Stimulated activated naive CD8-positive, alpha-beta T cell treated with anti-CD3 and anti-CD28 coated beads, Interleukin-15, Interleukin-2, amounts not matched to agents 100 ng/mL and 50 ng/mL, for 24 hours (primary cell): ENCODE results near the gene EDN1.

Experiments
- H3K27ac Mint-ChIP-seq: one replicate; pipeline ENCODE4 v1.8.0; 2021; ENCODE audit warnings: mild to moderate bottlenecking, mixed read lengths
- H3K27me3 Mint-ChIP-seq: one replicate; pipeline ENCODE4 v1.8.0; 2021; ENCODE audit warnings: mixed read lengths
- H3K36me3 Mint-ChIP-seq: one replicate; pipeline ENCODE4 v1.8.0; 2021; ENCODE audit warnings: low read depth, mixed read lengths
- H3K4me1 Mint-ChIP-seq: one replicate; pipeline ENCODE4 v1.8.0; 2021; ENCODE audit warnings: low read depth, mixed read lengths
- H3K4me3 Mint-ChIP-seq: one replicate; pipeline ENCODE4 v1.8.0; 2021; ENCODE audit warnings: mild to moderate bottlenecking, mixed read lengths
- H3K9me3 Mint-ChIP-seq: one replicate; pipeline ENCODE4 v1.8.0; 2021; ENCODE audit warnings: mixed read lengths

Gene EDN1

GRCh38 chr6:12336121-12336971, 46.2 kb downstream of the EDN1 start:
- Mint-ChIP-seq H3K4me1 (peaks cover 4% of the 10 kb centered on the region), H3K4me3 (no peak overlapping the region), H3K27ac (no peak overlapping the region), H3K27me3 (no peaks in the 10 kb centered on the region), H3K36me3 (no peaks in the 10 kb centered on the region), H3K9me3 (no peaks in the 10 kb centered on the region)

DNA sequence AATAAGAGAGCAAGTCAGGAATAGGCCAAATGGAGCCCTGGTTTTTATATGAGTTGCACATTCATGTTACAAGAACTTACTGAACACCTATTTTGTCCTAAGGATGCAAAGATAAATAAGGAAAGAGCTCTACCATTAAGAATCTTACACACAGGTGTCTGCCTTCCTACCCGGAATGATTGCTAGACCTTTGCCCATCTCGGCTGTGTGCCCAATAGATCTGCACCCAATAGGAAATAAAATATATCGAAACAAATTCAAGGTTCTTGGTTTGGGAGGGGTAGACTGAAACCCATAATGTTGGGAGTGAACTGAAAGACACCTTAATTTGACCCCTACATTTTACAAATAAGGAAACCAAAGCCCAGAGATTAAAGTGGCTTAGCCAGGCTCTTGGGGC, 48.9 kb downstream of the EDN1 start:
- Mint-ChIP-seq H3K9me3 (no peaks in the 10 kb centered on the region), H3K27ac (no peak overlapping the region), H3K27me3 (peaks cover 3% of the 10 kb centered on the region), H3K36me3 (no peaks in the 10 kb centered on the region), H3K4me3 (no peak overlapping the region), H3K4me1 (no peaks in the 10 kb centered on the region)

- Mint-ChIP-seq H3K4me1 (no peaks in the 10 kb centered on the region), H3K27ac (no peak overlapping the region), H3K4me3 (no peak overlapping the region), H3K36me3 (no peaks in the 10 kb centered on the region), H3K27me3 (peaks cover 3% of the 10 kb centered on the region), H3K9me3 (no peaks in the 10 kb centered on the region)
These were observed 49.8 kb downstream of the EDN1 start for GRCh38 chr6:12339808-12340487.

GRCh38 chr6:12340488-12340818, 50.3 kb downstream of the EDN1 start:
- Mint-ChIP-seq H3K4me1 (no peaks in the 10 kb centered on the region), H3K36me3 (no peaks in the 10 kb centered on the region), H3K4me3 (no peak overlapping the region), H3K27ac (no peak overlapping the region), H3K9me3 (no peaks in the 10 kb centered on the region), H3K27me3 (peaks cover 3% of the 10 kb centered on the region)

DNA sequence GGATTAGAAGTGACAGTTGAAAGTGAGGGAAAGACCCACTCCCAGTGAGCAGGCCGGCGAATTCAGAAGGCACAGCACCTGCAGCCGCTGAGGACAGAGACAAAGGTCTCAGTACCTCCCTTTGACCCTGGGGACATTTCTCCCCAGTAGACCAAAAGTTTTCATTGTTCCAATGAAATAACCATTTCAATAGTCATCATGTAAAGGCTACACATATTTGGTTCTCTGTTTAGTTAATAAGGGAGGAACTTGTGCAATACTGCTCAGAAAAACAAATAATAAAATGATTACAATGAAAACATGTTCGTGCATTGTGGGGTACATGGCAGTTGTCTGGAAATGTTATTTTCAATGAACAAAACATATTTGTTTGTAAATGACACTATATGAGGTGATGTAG, 52.5 kb downstream of the EDN1 start:
- Mint-ChIP-seq H3K36me3 (no peaks in the 10 kb centered on the region), H3K9me3 (no peaks in the 10 kb centered on the region), H3K27ac (no peak overlapping the region), H3K4me3 (no peak overlapping the region), H3K4me1 (no peaks in the 10 kb centered on the region), H3K27me3 (peaks cover 3% of the 10 kb centered on the region)

DNA sequence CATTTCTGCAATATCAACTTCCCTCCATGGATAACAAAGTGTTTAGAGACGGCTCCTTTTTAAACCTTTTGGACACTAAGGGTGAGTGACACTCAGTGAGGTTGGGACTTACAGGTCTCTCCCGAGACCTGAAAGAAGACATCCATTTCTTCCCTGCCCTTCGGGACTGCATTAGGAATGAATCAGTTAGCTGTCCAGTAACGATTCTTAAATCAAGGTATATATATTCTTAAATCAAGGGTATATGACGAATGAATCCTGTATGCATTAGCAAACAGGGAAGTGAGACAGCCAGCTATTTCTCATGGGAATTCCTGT, 52.9 kb downstream of the EDN1 start:
- H3K27ac Mint-ChIP-seq: no peak overlapping the region

DNA sequence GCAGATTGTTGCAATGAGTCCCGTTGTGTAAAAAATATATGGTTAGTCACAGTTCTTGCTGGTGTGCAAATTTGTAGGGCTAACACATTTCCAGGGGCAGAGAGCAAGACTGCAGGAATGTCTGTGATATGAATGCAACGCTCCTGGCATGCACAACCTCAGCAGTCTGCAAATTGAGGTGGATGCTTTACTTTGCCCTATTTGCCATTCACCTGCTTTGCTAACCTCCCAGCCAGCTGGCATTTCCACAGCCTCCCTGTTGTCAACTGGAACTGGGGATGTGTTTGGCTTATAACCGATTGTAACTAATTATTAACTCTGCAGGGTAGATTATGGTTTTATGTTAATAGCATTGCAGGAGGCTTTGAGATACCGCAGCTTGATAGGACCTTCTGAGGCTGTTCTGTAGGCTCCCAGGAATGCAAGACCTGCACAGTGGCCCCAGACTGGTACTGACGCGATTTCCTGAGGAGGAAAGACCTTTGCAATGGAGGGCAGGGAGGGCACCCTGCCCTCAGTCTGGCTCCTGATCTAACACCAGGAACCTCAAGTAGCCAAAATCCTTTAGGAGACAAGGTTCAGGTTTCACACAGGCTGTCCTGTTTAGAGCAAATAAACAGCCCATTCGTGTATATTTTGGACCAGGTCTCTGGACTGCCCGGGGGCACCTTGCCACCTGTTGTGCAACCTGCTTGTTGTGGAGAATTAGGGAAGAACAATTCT, 53.4 kb downstream of the EDN1 start:
- no peaks in the 10 kb centered on the region for H3K4me1 Mint-ChIP-seq
- no peak overlapping the region for H3K4me3 Mint-ChIP-seq
- peaks cover 3% of the 10 kb centered on the region for H3K27me3 Mint-ChIP-seq
- H3K27ac Mint-ChIP-seq: no peak overlapping the region
- no peaks in the 10 kb centered on the region for H3K9me3 Mint-ChIP-seq
- H3K36me3 Mint-ChIP-seq: no peaks in the 10 kb centered on the region

More for the DNA sequence above, 52.9 kb downstream of the EDN1 start:
- no peak overlapping the region for H3K4me3 Mint-ChIP-seq
- no peaks in the 10 kb centered on the region for H3K4me1 Mint-ChIP-seq
- no peaks in the 10 kb centered on the region for H3K9me3 Mint-ChIP-seq
- H3K36me3 Mint-ChIP-seq: no peaks in the 10 kb centered on the region
- peaks cover 3% of the 10 kb centered on the region for H3K27me3 Mint-ChIP-seq

DNA sequence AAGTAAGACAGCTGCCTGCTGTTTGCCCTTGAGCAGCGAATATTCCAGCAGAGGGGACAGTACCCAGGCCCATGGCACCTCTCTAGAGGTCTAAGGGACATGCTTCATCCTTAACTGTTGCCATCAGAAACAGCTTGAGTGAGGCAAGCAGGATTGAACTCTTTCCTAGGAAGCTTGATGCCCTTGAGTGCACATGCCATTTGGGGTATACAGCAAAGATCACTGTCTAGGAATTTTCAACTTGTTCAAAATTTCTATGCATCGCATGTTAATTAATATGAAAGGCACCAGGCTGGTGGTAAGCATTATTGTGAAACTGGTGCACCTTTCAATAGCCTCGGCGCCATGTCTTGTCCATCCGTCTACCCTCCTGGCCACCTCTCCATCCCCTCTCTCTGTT, 54.1 kb downstream of the EDN1 start:
- H3K4me1 Mint-ChIP-seq: no peaks in the 10 kb centered on the region
- H3K27ac Mint-ChIP-seq: no peak overlapping the region
- H3K36me3 Mint-ChIP-seq: no peaks in the 10 kb centered on the region
- H3K27me3 Mint-ChIP-seq: peaks cover 3% of the 10 kb centered on the region
- H3K9me3 Mint-ChIP-seq: no peaks in the 10 kb centered on the region
- no peak overlapping the region for H3K4me3 Mint-ChIP-seq

- H3K4me3 Mint-ChIP-seq: no peak overlapping the region
- H3K4me1 Mint-ChIP-seq: no peaks in the 10 kb centered on the region
- H3K27me3 Mint-ChIP-seq: peaks cover 6% of the 10 kb centered on the region
- no peaks in the 10 kb centered on the region for H3K36me3 Mint-ChIP-seq
- H3K27ac Mint-ChIP-seq: no peak overlapping the region
- H3K9me3 Mint-ChIP-seq: peaks cover 4% of the 10 kb centered on the region
These were observed 55.0 kb downstream of the EDN1 start for GRCh38 chr6:12344961-12345693.

- Mint-ChIP-seq H3K4me1 (no peaks in the 10 kb centered on the region), H3K36me3 (no peaks in the 10 kb centered on the region), H3K4me3 (no peak overlapping the region), H3K9me3 (peaks cover 4% of the 10 kb centered on the region), H3K27me3 (peaks cover 6% of the 10 kb centered on the region), H3K27ac (no peak overlapping the region)
These were observed 55.5 kb downstream of the EDN1 start for GRCh38 chr6:12345694-12346058.
